ENCODE measurements around the gene TRMT61B.
A peak's percentile ranks its signal among the peaks of the same experiment; 100 is the strongest.

Gene TRMT61B

GRCh38 chr2:28870146-28870891, at the start of gene TRMT61B:
TSS of gene TRMT61B (minus strand) at chr2:28870309. CDS start at chr2:28870277, 32 bp downstream.
- peak; percentile 96 to 97 for DNase-seq

- DNase-seq: no peak
Measured at GRCh38 chr2:28915939-28916338, 45.8 kb upstream of the TRMT61B start.

- DNase-seq: no peak
Measured at GRCh38 chr2:28909655-28910353, 39.7 kb upstream of the TRMT61B start.

GRCh38 chr2:28908172-28908571, 38.1 kb upstream of the TRMT61B start:
- DNase-seq: no peak

- DNase-seq: no peak
Measured at GRCh38 chr2:28906821-28907220, 36.7 kb upstream of the TRMT61B start.

- DNase-seq: no peak
Measured at GRCh38 chr2:28906376-28906775, 36.3 kb upstream of the TRMT61B start.

GRCh38 chr2:28905533-28905932, 35.4 kb upstream of the TRMT61B start:
- DNase-seq: no peak

GRCh38 chr2:28904802-28905457, 34.8 kb upstream of the TRMT61B start:
- DNase-seq: no peak

GRCh38 chr2:28904295-28904694, 34.2 kb upstream of the TRMT61B start:
- no peak for DNase-seq

GRCh38 chr2:28902584-28902983, 32.5 kb upstream of the TRMT61B start:
- DNase-seq: no peak

- DNase-seq: no peak
Measured at GRCh38 chr2:28901841-28902240, 31.7 kb upstream of the TRMT61B start.

- DNase-seq: no peak
Measured at GRCh38 chr2:28901202-28901601, 31.1 kb upstream of the TRMT61B start.

GRCh38 chr2:28898048-28898447, 27.9 kb upstream of the TRMT61B start:
- no peak for DNase-seq

GRCh38 chr2:28896906-28897305, 26.8 kb upstream of the TRMT61B start:
- DNase-seq: no peak

GRCh38 chr2:28895189-28895893, 25.2 kb upstream of the TRMT61B start:
- DNase-seq: no peak

- DNase-seq: peak; percentile 95 to 97
Measured at GRCh38 chr2:28894470-28895188, 24.5 kb upstream of the TRMT61B start, which contains the start of gene WDR43. TSS of gene WDR43 (plus strand) at chr2:28894667. CDS start at chr2:28894699, 32 bp downstream.

- no peak for DNase-seq
Measured at GRCh38 chr2:28893488-28893887, 23.4 kb upstream of the TRMT61B start.

GRCh38 chr2:28880193-28880592, 10.1 kb upstream of the TRMT61B start:
- DNase-seq: no peak

- DNase-seq: no peak
Measured at GRCh38 chr2:28871620-28872019, 1.5 kb upstream of the TRMT61B start.

- DNase-seq: no peak
Measured at GRCh38 chr2:28869494-28870145, 489 bp downstream of the TRMT61B start.

GRCh38 chr2:28868611-28869010, 1.5 kb downstream of the TRMT61B start:
- DNase-seq: no peak

GRCh38 chr2:28855977-28856376, 14.1 kb downstream of the TRMT61B start:
- DNase-seq: no peak
